ENCODE data around the gene LASP1.
"Not testable (repeated sequence)": the region's sequence is repeated elsewhere in the genome, so short reads cannot be mapped to it uniquely, and the experiment has no call there.

The LASP1 gene

DNA sequence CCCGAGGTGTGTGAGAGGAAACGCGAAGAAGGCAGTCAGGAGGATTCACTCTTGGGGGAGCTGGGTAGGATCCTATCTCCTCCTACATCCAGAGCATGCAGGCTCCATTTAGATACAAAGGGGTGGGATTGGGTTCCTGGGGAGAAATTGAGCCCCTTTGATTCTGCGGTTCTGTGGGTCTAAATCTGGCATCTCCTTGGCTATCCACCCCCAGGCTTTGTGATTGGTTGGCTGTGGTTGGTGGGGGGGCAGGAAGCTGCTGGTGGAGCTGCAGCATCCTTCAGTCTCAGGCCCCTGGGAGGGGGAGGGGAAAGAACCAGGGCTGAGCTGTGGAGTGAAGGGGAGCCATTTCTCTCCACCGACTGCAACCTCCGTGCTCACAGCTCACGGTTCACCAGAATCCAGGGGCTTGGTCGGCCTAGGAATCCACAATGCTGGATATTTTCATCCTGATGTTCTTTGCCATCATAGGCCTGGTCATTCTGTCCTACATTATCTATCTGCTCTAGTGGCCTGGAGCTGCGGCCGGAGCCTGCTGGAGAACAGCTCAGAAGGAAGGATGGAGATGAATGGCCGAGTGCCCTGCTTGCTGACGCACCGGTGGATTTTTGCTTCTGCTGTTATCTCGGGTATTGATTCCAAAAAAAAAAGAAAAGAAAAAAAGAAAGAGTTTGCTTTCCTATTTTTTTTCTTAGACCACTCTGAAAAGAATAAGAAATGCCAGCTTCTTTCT, 55.6 kb downstream of the LASP1 start, which contains the start of gene LASP1NB:
Gene LASP1NB, plus strand, starts transcription at position 352 of the 733 bp plus-strand sequence.
- no peak for DNase-seq (ENCODE audit: low spot score)
- TF ChIP-seq, protein P1, sequence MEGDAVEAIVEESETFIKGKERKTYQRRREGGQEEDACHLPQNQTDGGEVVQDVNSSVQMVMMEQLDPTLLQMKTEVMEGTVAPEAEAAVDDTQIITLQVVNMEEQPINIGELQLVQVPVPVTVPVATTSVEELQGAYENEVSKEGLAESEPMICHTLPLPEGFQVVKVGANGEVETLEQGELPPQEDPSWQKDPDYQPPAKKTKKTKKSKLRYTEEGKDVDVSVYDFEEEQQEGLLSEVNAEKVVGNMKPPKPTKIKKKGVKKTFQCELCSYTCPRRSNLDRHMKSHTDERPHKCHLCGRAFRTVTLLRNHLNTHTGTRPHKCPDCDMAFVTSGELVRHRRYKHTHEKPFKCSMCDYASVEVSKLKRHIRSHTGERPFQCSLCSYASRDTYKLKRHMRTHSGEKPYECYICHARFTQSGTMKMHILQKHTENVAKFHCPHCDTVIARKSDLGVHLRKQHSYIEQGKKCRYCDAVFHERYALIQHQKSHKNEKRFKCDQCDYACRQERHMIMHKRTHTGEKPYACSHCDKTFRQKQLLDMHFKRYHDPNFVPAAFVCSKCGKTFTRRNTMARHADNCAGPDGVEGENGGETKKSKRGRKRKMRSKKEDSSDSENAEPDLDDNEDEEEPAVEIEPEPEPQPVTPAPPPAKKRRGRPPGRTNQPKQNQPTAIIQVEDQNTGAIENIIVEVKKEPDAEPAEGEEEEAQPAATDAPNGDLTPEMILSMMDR (IDR thresholded peaks at IDR 0.05; ENCODE audit: extremely low read depth, insufficient read depth, missing control alignments): no peak
- in situ Hi-C loops (cut with MboI; ENCODE audit: low pct_unique_long_range_greater_than_20kb, low sequenced_read_pairs, unreplicated experiment): no loop called here

DNA sequence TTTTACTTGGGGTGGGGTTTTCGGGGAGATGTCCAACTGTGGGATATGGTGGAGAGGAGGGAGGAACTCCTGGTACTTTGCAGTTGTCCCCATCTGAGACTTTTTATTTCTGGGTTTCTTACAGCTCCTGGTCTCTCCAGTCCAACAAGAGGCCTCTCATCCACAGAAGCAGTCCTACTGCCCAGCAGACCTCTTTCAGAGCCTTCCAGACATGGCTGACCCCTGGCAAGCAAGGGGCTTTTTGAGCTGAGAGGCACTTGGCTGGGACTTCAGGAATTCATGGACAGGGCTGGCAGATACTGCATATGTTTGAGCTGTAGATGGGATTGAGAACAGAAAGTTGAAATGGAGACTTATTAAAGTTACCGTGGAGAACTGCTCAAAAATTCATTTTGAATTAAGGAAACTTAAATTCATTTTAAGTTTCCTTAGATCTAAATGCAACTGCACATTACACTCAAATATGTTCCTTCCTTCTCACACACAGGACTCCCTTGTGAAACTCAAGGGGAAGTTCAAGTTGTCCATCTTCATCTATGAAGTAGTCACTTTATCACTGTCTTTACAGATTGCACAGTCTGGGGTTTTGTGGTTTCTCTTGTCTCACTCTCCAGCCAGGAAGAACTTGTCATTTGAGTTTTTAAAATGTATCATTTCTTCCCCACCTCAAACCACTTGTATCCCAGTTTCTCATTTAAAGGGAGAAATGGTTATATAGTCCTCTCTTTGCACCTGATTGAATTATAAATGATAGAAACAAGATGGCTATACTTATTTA, 56.6 kb downstream of the LASP1 start:
- TF ChIP-seq, protein P1 (IDR thresholded peaks at IDR 0.05; ENCODE audit: extremely low read depth, insufficient read depth, missing control alignments): no peak
- DNase-seq (ENCODE audit: low spot score): peak; percentile 63
- in situ Hi-C loops (cut with MboI; ENCODE audit: low pct_unique_long_range_greater_than_20kb, low sequenced_read_pairs, unreplicated experiment): no loop called here

DNA sequence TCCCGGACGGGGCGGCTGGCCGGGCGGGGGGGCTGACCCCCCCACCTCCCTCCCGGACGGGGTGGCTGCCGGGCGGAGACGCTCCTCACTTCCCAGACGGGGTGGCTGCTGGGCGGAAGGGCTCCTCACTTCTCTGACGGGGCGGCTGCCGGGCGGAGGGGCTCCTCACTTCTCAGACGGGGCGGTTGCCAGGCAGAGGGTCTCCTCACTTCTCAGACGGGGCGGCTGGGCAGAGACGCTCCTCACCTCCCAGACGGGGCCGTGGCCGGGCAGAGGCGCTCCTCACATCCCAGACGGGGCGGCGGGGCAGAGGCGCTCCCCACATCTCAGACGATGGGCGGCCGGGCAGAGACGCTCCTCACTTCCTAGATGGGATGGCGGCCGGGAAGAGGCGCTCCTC, 60.9 kb downstream of the LASP1 start:
- in situ Hi-C loops (cut with MboI; ENCODE audit: low pct_unique_long_range_greater_than_20kb, low sequenced_read_pairs, unreplicated experiment); DNase-seq (ENCODE audit: low spot score): not testable (repeated sequence)

DNA sequence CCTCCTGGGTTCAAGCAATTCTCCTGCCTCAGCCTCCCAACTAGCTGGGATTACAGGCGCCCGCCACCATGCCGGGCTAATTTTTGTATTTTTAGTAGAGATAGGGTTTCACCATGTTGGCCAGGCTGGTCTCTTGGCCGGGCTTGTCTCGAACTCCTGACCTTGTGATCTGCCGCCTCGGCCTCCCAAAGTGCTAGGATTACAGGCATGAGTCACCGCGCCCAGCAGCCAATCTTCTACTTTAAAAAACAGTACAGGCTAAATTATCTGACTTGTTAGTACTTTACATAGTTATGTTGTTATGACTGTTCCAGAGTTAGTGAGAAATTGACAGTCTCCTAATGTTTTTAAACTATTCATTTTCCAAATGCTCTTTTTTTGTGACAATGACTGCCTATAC, 64.1 kb downstream of the LASP1 start:
- in situ Hi-C loops (cut with MboI; ENCODE audit: low pct_unique_long_range_greater_than_20kb, low sequenced_read_pairs, unreplicated experiment); DNase-seq (ENCODE audit: low spot score): not testable (repeated sequence)

DNA sequence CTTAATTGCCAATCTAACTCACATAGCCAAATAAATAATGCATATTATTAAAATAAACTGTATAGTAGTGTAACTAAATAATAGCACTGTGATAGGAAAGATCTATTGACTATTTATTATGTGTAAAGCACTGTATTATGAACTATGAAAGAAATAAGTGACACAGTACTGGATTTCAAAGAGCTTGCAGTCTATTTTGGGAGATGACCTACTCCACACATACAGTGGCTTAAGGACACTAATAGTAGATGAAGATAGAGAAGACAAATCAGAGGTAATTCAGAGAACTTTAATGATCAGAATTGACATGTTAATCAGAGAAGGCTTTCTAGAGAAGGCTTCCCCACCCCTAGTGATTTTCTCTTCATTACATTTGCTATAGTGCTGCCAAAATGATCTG, 70.1 kb downstream of the LASP1 start:
- TF ChIP-seq, protein P1 (IDR thresholded peaks at IDR 0.05; ENCODE audit: extremely low read depth, insufficient read depth, missing control alignments): no peak
- in situ Hi-C loops (cut with MboI; ENCODE audit: low pct_unique_long_range_greater_than_20kb, low sequenced_read_pairs, unreplicated experiment): no loop called here
- DNase-seq (ENCODE audit: low spot score): no peak

DNA sequence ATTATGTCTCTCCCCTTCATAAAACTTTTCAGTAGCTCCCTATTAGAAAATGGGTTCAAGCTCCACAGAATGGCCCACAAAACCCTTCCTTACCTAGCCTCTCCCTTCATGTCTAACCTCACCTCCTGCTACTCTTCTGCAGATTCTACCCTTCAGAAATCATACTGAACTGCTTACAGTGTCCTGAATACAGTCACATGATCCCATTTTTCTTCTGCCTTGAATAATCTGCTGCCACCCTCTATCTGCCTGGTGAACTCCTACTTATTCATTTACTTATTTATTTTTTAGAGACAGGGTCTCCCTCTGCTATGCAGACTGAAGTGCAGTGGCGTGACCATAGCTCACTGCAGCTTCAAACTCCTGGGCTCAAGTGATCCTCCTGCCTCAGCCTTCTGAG, 70.5 kb downstream of the LASP1 start:
- in situ Hi-C loops (cut with MboI; ENCODE audit: low pct_unique_long_range_greater_than_20kb, low sequenced_read_pairs, unreplicated experiment): no loop called here
- no peak for DNase-seq (ENCODE audit: low spot score)
- TF ChIP-seq, protein P1 (IDR thresholded peaks at IDR 0.05; ENCODE audit: extremely low read depth, insufficient read depth, missing control alignments): no peak

DNA sequence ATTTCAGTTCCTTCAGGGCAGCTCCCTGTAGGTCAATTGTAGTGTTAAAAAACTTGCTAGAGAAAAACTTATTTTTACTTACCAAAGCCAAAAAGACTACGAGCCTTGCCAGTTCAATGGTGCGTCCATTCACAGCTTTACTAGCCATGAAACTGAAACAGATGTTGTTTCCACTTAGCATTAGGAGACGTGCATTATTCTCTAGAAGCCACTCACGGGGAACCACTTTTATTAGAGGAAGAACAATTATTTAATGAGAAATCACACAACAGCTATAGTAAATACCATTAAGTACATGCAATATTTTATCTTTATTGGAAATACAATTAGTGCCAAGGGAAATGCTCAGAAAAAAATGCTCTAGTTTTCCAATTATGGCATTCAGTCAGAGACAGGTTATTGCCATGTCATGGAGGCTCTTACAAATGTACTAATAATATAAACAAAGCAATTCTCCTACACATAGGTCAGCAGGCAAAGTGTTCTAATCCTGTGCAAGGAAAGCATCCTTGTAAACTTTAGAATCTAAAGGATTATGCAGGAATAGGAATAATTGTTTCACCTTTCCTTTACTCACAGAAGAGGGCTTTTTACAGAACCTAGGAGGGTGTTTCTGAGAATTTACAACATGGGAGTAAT, 73.0 kb downstream of the LASP1 start:
- DNase-seq (ENCODE audit: low spot score): peak; percentile 48
- TF ChIP-seq, protein P1 (IDR thresholded peaks at IDR 0.05; ENCODE audit: extremely low read depth, insufficient read depth, missing control alignments): no peak
- in situ Hi-C loops (cut with MboI; ENCODE audit: low pct_unique_long_range_greater_than_20kb, low sequenced_read_pairs, unreplicated experiment): no loop called here

Measured in GM13977 (cell line).